MM.1S (cell line): ENCODE data around the gene RPL6.

Experiments
- DNase-seq: peaks from one replicate; pipeline ENCODE4 v3.0.0-alpha.2; 2015
- H2AFZ ChIP-seq: fragments of 300-600 bp; sonication (generic); 2 replicates; pipeline ENCODE4 v1.6.0; 2016; ENCODE audit warnings: antibody characterized with exemption, low read length
- H3F3A ChIP-seq: fragments of 300-600 bp; sonication (generic); 2 replicates; pipeline ENCODE4 v1.6.1; 2016; ENCODE audit warnings: mild to moderate bottlenecking, antibody characterized with exemption, low read length, moderate library complexity, mixed read lengths; ENCODE audit not compliant: insufficient read depth
- H3K27ac ChIP-seq: fragments of 300-600 bp; sonication (generic); 2 replicates; pipeline ENCODE4 v1.5.1; 2016; ENCODE audit warnings: mild to moderate bottlenecking, low read length
- H3K27me3 ChIP-seq: fragments of 300-600 bp; sonication (generic); replicated peaks from 2 replicates; pipeline ENCODE4 v1.6.0; 2016; ENCODE audit warnings: low read length; ENCODE audit not compliant: insufficient read depth
- H3K36me3 ChIP-seq: fragments of 300-600 bp; sonication (generic); replicated peaks from 2 replicates; pipeline ENCODE4 v1.6.1; 2016; ENCODE audit warnings: mild to moderate bottlenecking, low read length, mixed read lengths; ENCODE audit not compliant: insufficient read depth
- H3K4me1 ChIP-seq: fragments of 300-600 bp; sonication (generic); 2 replicates; pipeline ENCODE4 v1.6.1; 2016; ENCODE audit warnings: low read length, mixed read lengths
- H3K4me2 ChIP-seq: fragments of 300-600 bp; sonication (generic); 2 replicates; pipeline ENCODE4 v1.6.0; 2016; ENCODE audit warnings: low read depth, low read length
- H3K4me3 ChIP-seq: fragments of 300-600 bp; sonication (generic); 2 replicates; pipeline ENCODE4 v1.5.1; 2016; ENCODE audit warnings: low read length, mixed read lengths
- H3K79me2 ChIP-seq: fragments of 300-600 bp; sonication (generic); 2 replicates; pipeline ENCODE4 v1.6.1; 2016; ENCODE audit warnings: mixed run types, low read length, mixed read lengths
- H3K9ac ChIP-seq: fragments of 300-600 bp; sonication (generic); 2 replicates; pipeline ENCODE4 v1.6.1; 2016; ENCODE audit warnings: low read length, mixed read lengths
- H3K9me2 ChIP-seq: fragments of 300-600 bp; sonication (generic); replicated peaks from 2 replicates; pipeline ENCODE4 v1.6.1; 2016; ENCODE audit warnings: mild to moderate bottlenecking, low read length, mixed read lengths; ENCODE audit not compliant: insufficient read depth
- H3K9me3 ChIP-seq: fragments of 300-600 bp; sonication (generic); replicated peaks from 2 replicates; pipeline ENCODE4 v1.6.1; 2016; ENCODE audit warnings: mild to moderate bottlenecking, low read length, mixed read lengths; ENCODE audit not compliant: insufficient read depth
- H4K20me1 ChIP-seq: fragments of 300-600 bp; sonication (generic); 2 replicates; pipeline ENCODE4 v1.6.1; 2016; ENCODE audit warnings: mild to moderate bottlenecking, low read length, moderate library complexity, mixed read lengths; ENCODE audit not compliant: insufficient read depth
- CTCF ChIP-seq: fragments of 300-600 bp; sonication (generic); IDR thresholded peaks from 2 replicates; pipeline ENCODE4 v1.5.1; 2016; ENCODE audit warnings: antibody characterized with exemption, low read length, mixed read lengths
- EZH2 ChIP-seq: fragments of 300-600 bp; sonication (generic); optimal IDR thresholded peaks from 2 replicates; pipeline ENCODE3; 2017; ENCODE audit warnings: low read depth, mild to moderate bottlenecking, antibody characterized with exemption, low read length, mixed read lengths
- EZH2phosphoT487 ChIP-seq: fragments of 300-600 bp; sonication (generic); IDR thresholded peaks from 2 replicates; pipeline ENCODE4 v1.6.1; 2018; ENCODE audit warnings: antibody characterized with exemption, low read length

The RPL6 gene

GRCh38 chr12:112370868-112371510 lies 38.4 kb downstream of the RPL6 start:
- Histone ChIP-seq H3K4me1 (no peaks in the 10 kb centered on the region), H3F3A (no peaks in the 10 kb centered on the region), H3K27ac (no peak overlapping the region), H3K27me3 (no peaks in the 10 kb centered on the region), H3K9ac (no peak overlapping the region), H3K9me2 (no peaks in the 10 kb centered on the region), H3K4me3 (no peak overlapping the region), H3K9me3 (no peaks in the 10 kb centered on the region), H2AFZ (no peak overlapping the region), H3K36me3 (no peaks in the 10 kb centered on the region), H4K20me1 (no peaks in the 10 kb centered on the region), H3K4me2 (no peak overlapping the region), H3K79me2 (peaks cover 55% of the 10 kb centered on the region)
- DNase-seq: no peak
- TF ChIP-seq EZH2: no peak
- no peak for TF ChIP-seq EZH2phosphoT487
- TF ChIP-seq CTCF: no peak

GRCh38 chr12:112370199-112370598 lies 39.2 kb downstream of the RPL6 start:
- no peak overlapping the region for H3K4me3 ChIP-seq
- no peak overlapping the region for H3K4me2 ChIP-seq
- no peaks in the 10 kb centered on the region for H3F3A ChIP-seq
- no peak for DNase-seq
- peaks cover 52% of the 10 kb centered on the region for H3K79me2 ChIP-seq
- H3K27me3 ChIP-seq: no peaks in the 10 kb centered on the region
- no peaks in the 10 kb centered on the region for H3K9me3 ChIP-seq
- TF ChIP-seq CTCF: no peak
- no peak for TF ChIP-seq EZH2phosphoT487
- no peak for TF ChIP-seq EZH2
- H2AFZ ChIP-seq: no peak overlapping the region
- H4K20me1 ChIP-seq: no peaks in the 10 kb centered on the region
- no peaks in the 10 kb centered on the region for H3K36me3 ChIP-seq
- H3K27ac ChIP-seq: no peak overlapping the region
- H3K4me1 ChIP-seq: no peaks in the 10 kb centered on the region
- no peak overlapping the region for H3K9ac ChIP-seq
- no peaks in the 10 kb centered on the region for H3K9me2 ChIP-seq

- no peaks in the 10 kb centered on the region for H3K9me3 ChIP-seq
- no peaks in the 10 kb centered on the region for H4K20me1 ChIP-seq
- H3K27me3 ChIP-seq: no peaks in the 10 kb centered on the region
- no peaks in the 10 kb centered on the region for H3K9me2 ChIP-seq
- H3K4me3 ChIP-seq: no peak overlapping the region
- H3F3A ChIP-seq: no peaks in the 10 kb centered on the region
- no peak overlapping the region for H2AFZ ChIP-seq
- H3K79me2 ChIP-seq: peaks cover 39% of the 10 kb centered on the region
- no peaks in the 10 kb centered on the region for H3K4me1 ChIP-seq
- no peak for DNase-seq
- H3K9ac ChIP-seq: no peak overlapping the region
- no peaks in the 10 kb centered on the region for H3K36me3 ChIP-seq
- H3K27ac ChIP-seq: no peak overlapping the region
- TF ChIP-seq CTCF (no peak), EZH2phosphoT487 (no peak), EZH2 (no peak)
- no peak overlapping the region for H3K4me2 ChIP-seq
These were observed 40.5 kb downstream of the RPL6 start for GRCh38 chr12:112368856-112369255.
